GM19468 (cell line): Measurements from ENCODE around the gene CXorf58.
"Not testable (repeated sequence)": the region's sequence is repeated elsewhere in the genome, so short reads cannot be mapped to it uniquely, and the experiment has no call there.

Source experiments
- ATAC-seq: cut with Tn5 transposase; IDR thresholded peaks from one replicate; pipeline ENCODE4 v1.9.1; 2021; ENCODE audit warnings: mild to moderate bottlenecking, moderate library complexity, moderate number of reproducible peaks; ENCODE audit not compliant: unreplicated experiment; ENCODE audit errors: extremely low read depth

The CXorf58 gene, protein sequence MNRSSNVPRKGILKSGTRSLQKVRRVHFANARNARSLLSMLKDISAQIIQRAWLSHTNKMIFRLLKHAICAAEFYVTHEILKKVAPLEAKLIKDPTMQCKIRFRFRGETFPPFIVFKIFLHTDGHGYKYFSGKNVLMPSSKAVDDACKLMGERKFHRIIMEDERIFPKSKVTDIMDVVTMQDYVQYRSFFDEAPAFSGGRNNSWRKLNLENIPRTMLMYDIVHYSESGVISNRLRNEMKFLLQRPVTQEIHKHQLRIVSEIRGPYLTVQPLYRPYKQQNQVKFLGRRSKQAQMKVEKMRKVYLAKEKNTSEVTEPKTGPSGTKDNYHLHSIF

DNA sequence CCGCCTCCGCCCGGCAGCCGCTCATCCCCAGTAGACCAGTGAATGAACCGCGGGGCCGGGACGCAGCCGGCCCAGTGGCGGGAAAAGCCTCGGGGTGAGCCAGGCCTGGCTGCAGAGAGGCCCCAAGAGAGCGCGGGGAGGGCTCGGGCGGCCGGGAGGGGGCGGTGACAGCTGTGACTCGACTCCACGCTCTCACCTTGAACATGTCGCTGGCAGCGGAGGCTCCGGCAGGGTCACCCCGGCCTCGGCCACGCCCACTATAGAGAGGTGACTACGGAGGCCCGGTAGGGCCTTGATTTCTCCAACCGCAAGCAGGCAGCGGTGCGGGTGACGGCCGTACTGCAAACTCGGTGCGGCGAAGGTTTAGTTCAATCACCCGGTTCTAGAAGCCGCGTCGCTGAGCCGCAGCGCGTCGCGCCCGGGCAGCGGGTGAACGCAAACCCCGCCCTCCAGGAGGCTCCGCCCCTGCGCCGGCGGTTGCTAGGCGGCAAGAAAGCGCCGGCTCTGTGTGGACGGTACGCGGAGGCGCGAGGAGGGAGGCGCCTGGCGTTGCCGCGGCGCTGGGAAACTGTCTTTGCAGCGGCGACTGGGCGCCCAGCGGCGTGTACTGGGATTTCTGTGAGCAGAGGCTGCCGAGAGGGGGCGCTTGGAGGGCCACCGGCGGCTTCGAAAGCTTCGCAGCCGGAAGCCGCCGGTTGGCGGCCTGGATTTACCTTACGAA, at the start of gene CXorf58, which contains the start of gene APOO:
Gene CXorf58 (plus strand): TSS at position 509 of the 721 bp plus-strand sequence. CDS start 2,297 bp downstream, outside the sequence.
Gene APOO (minus strand): TSS at position 441 of the 721 bp plus-strand sequence. CDS start 236 bp downstream, at position 205.
- peak; percentile 88 for ATAC-seq

DNA sequence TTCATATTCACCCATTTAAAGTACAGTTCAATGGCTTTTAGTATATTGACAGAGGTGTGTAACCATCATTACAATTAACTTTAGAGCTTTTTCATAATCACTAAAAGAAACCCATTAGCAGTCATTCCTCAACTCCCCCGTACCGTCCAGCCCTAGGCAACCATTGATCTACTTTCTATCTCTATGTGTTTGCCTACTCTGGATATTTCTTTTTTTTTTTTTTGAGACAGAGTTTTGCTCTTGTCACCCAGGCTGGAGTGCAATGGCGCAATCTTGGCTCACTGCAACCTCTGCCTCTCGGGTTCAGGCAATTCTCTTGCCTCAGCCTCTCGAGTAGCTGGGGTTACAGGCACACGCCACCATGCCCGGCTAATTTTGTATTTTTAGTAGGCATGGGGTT, 48.6 kb upstream of the CXorf58 start:
- ATAC-seq, result not testable (repeated sequence)

DNA sequence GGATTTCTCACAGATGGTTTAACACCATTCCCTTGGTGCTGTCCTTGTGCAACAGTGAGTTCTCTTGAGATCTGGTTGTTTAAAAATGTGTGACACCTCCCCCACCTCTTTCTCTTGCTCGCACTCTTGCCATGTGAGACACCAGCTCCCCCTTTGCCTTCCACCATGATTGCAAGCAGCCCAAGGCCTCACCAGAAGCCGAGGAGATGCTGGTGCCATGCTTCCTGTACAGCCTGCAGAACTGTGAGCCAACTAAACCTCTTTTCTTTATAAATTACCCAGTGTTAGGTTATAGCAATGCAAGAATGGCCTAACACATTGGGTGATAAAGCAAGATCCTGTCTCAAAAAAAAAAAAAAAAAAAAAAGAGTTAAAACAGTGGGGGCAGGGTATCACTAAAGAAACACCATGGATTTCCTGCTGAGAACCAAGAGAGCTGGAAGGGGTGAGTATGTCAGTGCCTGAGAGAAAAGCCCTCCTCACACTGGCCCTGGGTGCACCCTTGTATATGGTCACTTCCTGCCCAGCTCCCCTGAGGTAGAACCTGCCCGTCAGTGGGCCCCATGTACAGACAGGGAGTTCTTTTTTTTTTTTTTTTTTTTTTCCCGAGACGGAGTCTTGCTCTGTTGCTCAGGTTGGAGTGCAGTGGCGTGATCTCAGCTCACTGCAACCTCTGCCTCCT, 46.5 kb upstream of the CXorf58 start:
- ATAC-seq, result no peak

DNA sequence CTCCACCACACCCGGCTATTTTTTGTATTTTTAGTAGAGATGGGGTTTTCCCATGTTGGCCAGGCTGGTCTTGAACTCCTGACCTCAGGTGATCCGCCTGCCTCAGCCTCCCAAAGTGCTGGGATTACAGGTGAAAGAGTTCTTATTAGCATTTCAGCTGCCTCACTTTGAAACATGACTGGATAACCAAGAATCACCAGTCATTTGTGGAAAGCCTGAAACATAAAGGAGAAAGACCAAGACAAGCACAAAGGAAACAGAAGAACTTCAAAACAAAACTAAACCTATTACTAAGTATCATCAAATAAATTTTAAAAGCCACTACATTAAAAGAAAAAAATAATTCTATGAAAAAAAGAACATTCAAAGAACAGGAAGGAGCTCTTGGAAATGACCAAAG, 45.9 kb upstream of the CXorf58 start:
- ATAC-seq, result not testable (repeated sequence)

DNA sequence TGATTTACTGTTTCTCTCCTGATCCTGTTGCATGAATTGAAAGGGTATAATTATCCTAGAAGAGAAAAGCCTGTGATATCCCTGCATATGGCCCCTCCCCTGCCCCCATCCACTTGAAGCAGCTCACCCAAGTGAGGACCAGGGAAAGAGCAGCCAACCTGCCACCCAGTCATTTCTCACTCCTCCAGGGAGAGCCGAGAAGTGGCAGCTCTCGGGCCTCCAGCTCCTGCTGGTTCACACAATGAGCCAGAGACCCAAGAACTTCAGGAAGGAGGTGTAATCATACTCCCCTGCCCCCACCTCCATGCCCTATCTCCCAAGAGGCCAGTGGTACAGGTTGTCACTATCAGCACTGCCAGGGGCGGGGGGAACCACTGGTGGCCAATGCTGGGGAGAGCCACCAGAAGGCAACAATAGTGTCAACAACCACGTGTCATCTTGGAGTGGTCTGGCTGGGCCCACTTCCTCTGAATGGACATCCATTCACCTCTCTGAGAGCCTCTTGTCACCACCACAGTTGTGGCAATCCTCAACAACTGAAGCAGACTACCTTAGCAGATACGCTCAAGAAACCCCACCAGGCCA, 43.0 kb upstream of the CXorf58 start:
- ATAC-seq, result no peak

DNA sequence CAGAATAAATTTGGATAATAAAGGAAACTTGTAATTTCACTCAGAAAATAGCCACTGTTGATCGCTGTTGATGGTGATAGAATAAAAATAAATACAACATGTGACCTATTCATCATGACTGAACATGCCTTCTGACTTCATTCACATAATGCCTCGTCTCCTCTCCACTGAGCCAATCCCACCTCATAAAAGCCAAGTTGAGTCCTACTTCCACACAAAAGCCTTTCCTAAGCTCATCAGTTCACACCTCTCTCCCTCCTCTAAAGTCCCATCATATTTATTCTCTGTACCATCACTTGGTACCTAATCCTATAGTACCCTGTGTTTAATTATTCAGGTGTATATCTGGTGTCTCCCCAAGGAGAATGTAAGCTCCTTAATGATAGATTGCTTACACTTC, 37.8 kb upstream of the CXorf58 start:
- ATAC-seq, result no peak

DNA sequence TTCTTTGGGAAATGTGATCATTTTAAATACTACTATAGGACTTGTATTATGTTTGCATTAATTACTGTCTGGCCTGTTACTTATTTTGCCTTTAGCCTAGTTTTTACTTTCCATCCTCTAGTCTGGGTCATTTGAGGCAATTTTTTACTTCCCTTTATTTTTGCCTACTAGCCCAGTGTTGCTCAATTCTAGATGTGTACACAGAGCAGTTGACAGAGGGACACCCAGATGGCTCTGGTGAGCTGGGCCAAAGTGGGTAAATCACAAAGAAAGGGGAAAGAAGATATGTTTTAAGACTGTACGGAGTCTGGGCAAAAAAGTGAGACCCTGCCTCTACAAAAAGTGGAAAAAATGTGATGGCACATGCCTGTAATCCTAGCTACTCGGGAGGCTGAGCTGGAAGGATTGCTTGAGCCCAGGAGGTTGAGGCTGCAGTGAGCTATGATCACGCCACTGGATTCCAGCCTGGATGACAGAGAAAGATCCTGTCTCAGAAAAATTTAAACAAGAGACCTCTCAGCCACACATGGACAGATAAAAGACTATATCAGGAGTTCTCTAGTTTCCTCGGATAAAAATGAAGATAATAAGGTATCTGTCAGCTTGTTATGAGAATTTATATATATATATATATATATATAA, 35.8 kb upstream of the CXorf58 start:
- no peak for ATAC-seq

DNA sequence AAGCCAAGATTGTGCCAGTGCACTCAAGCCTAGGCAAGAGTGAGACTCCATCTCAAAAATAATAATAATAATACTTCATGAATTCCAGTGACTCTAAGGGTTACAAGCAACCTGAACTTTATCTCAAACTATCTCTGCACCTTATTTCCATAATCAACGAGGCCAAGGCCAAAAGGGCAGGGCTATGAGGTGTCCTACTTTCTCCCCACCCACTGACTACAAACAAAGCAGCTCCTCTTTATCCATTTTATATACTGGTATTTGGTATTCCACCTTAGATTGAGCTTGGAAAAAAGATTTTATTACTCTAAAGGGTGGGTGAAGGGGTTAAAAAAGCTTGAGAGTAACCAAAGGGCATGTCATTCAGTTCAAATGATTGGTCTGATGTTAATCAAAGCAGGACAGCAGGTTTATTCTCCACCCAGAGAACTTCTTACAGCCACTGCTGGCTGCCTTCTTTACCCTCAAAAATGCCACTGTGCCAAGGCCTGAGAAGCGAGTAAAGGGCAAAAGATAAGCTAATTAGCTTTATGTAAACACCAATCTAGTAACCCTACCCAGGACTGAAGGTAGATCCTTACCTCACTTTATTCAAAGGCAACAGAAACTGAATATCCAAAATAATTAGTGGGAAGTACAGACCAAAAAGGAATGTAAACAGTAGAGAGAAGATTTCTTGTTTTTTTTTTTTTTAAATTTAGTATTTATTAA, 28.3 kb upstream of the CXorf58 start:
- ATAC-seq, result no peak

DNA sequence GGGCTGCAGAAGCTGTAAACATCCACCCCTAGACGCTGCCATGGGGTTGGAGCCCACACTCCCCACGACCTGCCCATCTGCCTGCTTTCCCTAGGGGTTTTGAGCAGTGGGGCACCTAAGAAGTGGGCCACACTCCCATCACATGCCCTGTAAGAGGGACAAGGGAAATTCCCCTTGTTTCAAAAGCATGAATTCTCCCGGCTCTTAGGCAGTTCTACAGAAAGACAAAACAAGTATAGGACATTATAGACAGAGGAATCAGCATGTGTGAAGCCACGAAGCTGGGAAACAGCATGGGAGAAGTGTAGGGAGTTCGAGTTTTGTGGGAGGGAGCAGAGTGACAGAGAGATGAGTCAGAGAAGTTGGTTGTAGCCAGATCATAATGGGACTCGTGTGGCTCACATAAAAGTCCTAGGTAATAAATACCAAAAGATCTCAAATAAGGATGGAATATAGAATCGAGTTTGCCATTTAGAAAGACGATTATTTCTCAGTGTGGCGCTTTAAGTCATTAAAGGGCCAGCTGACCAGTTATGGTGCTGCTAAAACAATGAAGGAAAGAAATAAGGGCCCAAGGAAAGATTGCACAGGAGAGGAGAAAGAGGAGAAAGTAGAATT, 24.0 kb upstream of the CXorf58 start:
- no peak for ATAC-seq

DNA sequence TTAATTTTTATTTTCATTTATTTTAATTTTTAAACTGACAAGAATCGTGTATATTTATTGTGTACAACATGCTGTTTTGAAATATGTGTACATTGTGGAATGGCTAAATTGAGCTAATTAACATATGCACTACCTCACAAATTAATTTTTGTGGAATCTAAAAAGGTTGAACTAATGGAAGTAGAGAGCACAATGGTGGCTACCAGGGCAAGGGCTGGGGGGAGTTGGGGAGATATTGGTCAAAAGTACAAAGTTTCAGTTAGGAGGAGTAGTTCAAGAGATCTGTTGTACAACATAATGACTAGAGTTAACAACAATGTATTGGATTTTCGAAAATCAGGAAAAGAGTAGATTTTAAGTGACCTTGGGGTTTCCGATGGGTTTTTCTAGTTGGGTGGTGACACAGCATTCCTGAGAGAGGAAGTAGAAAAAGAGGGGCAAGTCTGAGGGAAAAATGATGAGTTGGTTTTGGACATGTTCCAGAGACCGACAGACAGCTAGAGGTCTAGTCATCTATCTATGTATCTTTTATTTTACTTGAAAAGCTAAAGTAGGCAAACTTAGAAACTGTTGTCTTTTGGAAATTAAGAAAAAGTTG, 23.3 kb upstream of the CXorf58 start:
- ATAC-seq, result no peak

DNA sequence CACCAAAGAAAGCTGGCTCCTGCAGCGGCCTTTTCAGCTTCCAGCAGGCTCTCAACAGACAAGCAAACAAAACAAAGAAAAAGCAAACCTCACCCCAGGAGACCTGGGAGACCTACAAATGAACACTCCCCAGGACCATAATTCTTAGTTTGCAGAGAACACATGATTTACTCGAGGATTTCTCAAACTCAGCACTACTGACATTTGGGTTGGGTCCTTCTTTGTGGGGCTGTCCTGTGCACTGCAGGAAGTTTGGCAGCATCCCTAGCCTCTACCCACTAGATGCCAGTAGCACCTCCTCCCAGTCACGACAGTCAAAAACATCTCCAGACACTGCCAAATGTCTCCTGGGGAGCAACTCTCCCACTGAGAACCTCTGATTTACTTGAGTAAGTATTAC, 22.0 kb upstream of the CXorf58 start:
- no peak for ATAC-seq

DNA sequence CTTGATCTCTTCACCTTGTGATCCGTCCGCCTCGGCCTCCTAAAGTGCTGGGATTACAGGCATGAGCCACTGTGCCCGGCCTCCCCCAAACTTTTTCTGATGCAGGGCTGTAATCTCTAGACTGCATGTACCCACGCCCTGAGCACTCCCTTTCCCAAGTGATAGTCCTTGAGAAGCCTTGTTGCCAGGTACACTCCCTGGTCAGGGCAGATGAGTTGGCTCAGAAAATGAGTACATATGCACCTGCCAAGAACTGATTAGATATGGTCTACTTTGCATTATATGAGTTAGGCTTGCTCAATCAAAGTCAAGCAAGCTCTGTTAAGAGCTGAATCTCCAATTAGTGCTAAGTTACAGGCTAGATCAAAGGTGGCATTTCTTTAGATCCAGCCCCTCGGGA, 20.4 kb upstream of the CXorf58 start:
- no peak for ATAC-seq

DNA sequence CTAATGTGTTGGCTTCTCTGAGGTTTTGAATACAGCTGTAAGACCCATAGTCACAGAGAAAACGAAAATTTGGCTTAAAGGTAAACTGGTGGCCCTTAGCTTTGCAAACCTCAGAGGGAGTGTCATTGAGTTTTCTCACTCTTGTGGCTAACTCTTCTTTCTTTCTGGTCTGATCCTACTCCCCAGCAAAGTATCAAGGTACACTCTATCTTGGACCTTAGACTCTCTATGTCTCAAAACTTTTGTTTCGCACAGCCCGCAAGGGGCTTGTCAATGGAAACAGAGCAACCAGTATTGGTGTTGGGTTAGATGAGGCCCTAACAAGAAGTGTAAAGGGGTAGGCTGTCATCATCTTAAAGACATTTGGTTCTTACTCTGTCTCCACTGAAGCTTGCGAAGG, 19.9 kb upstream of the CXorf58 start:
- ATAC-seq, result no peak

DNA sequence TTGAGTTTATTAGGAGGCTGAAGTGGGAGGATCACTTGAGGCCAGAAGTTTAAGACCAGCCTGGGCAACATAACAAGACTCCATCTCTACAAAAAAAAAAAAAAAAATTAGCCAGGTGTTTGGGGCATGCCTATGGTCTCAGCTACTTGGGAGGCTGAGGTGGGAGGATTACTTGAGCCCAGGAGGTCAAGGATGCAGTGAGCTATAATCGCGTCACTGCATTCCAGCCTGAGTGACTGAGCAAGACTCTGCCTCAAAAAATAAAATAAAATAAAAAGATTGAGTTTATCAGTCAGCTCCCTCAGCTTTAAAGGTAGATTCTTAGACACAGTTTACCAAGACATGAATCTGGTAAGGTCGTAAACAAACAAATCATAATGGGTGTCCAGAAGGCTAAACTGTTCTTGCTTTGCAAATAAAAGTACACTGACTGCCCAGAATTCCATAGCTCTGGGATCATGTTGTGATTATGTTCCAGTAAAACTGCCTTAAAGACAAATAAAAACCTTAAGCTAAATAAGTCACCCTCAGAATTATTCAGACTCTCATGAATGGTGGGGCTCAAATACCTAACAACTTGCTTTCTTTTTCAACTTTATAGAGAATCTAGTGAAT, 18.8 kb upstream of the CXorf58 start:
- ATAC-seq, result no peak

DNA sequence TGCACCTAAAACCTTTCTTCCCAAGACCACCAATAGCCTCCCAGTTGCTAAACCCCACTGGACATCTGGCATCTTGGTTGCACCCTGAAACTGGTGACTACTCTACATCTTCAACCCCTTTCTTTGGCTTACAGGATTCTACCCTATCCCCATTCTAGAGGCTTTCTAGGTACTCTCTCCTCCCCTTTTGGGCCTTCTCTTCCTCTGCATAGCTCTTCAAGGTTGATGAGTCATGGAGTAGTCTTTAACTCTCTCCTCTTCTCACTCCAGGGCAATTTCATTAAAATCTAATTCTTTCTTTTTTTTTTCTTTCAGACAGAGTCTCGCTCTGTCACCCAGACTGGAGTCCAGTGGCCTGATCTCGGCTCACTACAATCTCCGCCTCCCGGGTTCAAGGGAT, 16.9 kb upstream of the CXorf58 start:
- no peak for ATAC-seq

DNA sequence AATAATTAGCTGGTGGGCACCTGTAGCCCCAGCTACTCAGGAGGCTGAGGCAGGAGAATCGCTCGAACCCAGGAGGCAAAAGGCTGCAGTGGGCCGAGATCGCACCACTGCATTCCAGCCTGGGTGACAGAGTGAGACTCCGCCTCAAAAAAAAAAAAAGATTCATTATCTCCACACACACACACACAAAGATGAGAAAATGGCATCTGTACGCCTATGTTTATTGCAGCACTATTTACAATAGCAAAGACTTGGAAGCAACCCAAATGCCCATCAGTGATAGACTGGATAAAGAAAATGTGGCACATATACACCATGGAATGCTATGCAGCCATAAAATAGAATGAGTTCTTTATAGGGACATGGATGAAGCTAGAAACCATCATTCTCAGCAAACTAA, 12.8 kb upstream of the CXorf58 start:
- ATAC-seq, result not testable (repeated sequence)

DNA sequence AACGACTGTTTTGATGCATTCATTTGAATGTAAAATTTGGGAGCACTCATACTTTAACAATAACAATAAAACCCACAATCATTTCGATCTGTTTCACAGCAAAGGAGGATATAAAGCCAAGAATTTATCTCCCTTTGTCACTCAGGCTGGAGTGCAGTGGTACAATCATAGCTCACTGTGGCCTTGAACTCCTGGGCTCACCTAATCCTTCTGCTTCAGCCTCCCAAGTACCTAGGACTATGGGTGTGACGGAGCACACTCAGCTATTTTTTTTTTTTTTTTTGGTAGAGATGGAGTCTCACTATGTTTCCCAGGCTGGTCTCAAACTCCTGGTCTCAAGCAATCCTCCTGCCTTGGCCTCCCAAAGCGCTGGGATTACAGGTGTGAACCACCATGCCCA, 11.3 kb upstream of the CXorf58 start:
- not testable (repeated sequence) for ATAC-seq

DNA sequence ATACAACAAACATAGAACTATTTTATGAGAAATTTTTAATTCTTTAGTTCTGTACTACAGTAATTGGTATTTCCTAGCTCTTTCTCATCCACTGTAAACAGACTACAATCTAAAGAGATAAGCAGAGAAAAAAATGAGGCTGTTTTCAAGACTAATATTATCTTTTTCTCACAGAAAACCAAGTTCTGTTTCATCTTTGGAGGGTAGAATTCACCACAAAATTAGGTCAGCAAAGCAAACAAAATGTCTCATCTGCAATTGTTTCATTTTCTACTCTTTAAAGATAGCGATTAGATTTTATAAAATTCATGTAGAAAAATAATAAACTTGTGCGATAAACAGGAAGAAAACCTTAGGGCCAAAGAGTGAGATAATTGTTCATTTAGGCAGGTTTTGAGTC, 10.8 kb upstream of the CXorf58 start:
- ATAC-seq, result no peak
